PC-9 (cell line): ENCODE data around the gene TBC1D14.

Source experiments
- EZH2 ChIP-seq: fragments of 200-600 bp; sonication (generic); IDR thresholded peaks from 2 replicates; pipeline ENCODE4 v1.8.0; 2017; ENCODE audit warnings: antibody characterized with exemption, low read depth
- TF ChIP-seq, protein P1 (sequence below): fragments of 200-600 bp; sonication (generic); conservative IDR thresholded peaks from 2 replicates; pipeline ENCODE4 v1.6.1; 2017; ENCODE audit warnings: mixed run types, antibody characterized with exemption, mild to moderate bottlenecking, moderate library complexity

DNA sequence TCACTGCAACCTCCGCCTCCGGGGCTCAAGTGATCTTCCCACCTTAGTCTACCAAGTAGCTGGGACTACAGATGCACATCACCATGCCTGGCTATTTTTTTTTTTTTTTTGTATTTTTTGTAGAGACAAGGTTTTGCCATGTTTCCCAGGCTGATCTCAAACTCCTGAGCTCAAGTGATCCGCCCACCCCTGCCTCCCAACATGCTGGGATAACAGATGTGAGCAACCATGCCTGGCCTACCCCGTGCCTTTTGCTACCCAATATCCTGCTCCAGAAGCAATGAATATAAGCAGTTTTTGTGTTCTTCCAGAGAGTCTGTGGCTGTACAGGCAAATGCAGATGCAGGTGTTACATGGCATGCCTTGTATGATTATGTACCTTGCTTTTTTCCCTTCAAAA lies 50.5 kb downstream of the TBC1D14 start:
- TF ChIP-seq, protein P1, sequence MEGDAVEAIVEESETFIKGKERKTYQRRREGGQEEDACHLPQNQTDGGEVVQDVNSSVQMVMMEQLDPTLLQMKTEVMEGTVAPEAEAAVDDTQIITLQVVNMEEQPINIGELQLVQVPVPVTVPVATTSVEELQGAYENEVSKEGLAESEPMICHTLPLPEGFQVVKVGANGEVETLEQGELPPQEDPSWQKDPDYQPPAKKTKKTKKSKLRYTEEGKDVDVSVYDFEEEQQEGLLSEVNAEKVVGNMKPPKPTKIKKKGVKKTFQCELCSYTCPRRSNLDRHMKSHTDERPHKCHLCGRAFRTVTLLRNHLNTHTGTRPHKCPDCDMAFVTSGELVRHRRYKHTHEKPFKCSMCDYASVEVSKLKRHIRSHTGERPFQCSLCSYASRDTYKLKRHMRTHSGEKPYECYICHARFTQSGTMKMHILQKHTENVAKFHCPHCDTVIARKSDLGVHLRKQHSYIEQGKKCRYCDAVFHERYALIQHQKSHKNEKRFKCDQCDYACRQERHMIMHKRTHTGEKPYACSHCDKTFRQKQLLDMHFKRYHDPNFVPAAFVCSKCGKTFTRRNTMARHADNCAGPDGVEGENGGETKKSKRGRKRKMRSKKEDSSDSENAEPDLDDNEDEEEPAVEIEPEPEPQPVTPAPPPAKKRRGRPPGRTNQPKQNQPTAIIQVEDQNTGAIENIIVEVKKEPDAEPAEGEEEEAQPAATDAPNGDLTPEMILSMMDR: no peak
- TF ChIP-seq EZH2: no peak
